Natural killer cell (primary cell): ENCODE results near the gene FBLN1. TPM values are rescaled to one million over a fixed set of nuclear protein-coding genes. Genes with fewer than 3 reads are reported as not detected.

ENCODE experiments used
- ATAC-seq, 3 donors: fragments of 150-1000 bp in 2 of 3; fragments of 200-7000 bp in 1 of 3; cut with Tn5 transposase; 1 replicate in 1 of 3; 2 replicates in 2 of 3; pipeline ENCODE4 v1.10.0; 2021; ENCODE audit warnings: mild to moderate bottlenecking in 2 of 3, moderate library complexity in 2 of 3
- DNase-seq, 2 donors: peaks; one replicate each; pipeline versions ENCODE4 v3.0.0 to v3.0.0-alpha.2; 2013 to 2021; ENCODE audit warnings: mixed read lengths in 1 of 2
- H3K27ac ChIP-seq: one replicate; pipeline ENCODE4 v1.5.1; 2013; ENCODE audit warnings: mild to moderate bottlenecking, low read length
- H3K27me3 ChIP-seq: one replicate; pipeline ENCODE4 v1.6.1; 2013; ENCODE audit warnings: low read length; ENCODE audit not compliant: control insufficient read depth, insufficient read depth
- H3K36me3 ChIP-seq: one replicate; pipeline ENCODE4 v1.6.1; 2013; ENCODE audit warnings: low read length; ENCODE audit not compliant: control insufficient read depth, insufficient read depth
- H3K4me1 ChIP-seq: one replicate; pipeline ENCODE4 v1.6.1; 2013; ENCODE audit warnings: low read length; ENCODE audit not compliant: control insufficient read depth, insufficient read depth
- H3K4me3 ChIP-seq: one replicate; pipeline ENCODE4 v1.5.1; 2013; ENCODE audit warnings: low read length
- H3K9me3 ChIP-seq: one replicate; pipeline ENCODE4 v1.6.1; 2013; ENCODE audit warnings: low read length; ENCODE audit not compliant: control insufficient read depth, insufficient read depth
- H3K27ac Mint-ChIP-seq, 2 donors: one replicate each; pipeline ENCODE4 v1.8.0; 2022; ENCODE audit warnings: mild to moderate bottlenecking in 2 of 2, mixed read lengths in 2 of 2, moderate library complexity in 1 of 2
- H3K27me3 Mint-ChIP-seq, 2 donors: one replicate each; pipeline ENCODE4 v1.8.0; 2022; ENCODE audit warnings: low read depth in 2 of 2, mixed read lengths in 2 of 2
- H3K36me3 Mint-ChIP-seq: one replicate; pipeline ENCODE4 v1.8.0; 2022; ENCODE audit warnings: mixed read lengths
- H3K4me1 Mint-ChIP-seq, 2 donors: one replicate each; pipeline ENCODE4 v1.8.0; 2022; ENCODE audit warnings: mixed read lengths in 2 of 2
- H3K4me3 Mint-ChIP-seq: one replicate; pipeline ENCODE4 v1.8.0; 2022; ENCODE audit warnings: mild to moderate bottlenecking, moderate library complexity, mixed read lengths
- H3K9me3 Mint-ChIP-seq, 2 donors: one replicate each; pipeline ENCODE4 v1.8.0; 2022; ENCODE audit warnings: mixed read lengths in 2 of 2
- CTCF ChIP-seq: fragments of 200-600 bp; IDR thresholded peaks from one replicate; pipeline ENCODE4 v1.8.0; 2022; ENCODE audit warnings: antibody characterized with exemption
- WGBS: methylation state at CpG from one replicate; pipeline ENCODE4 v1.1.7; 2013; ENCODE audit warnings: missing lambda C conversion rate; ENCODE audit not compliant: insufficient coverage; 5-methylcytosine and 5-hydroxymethylcytosine counted together
- intact Hi-C: fragments of 100-400 bp; cut with micrococcal nuclease; formaldehyde crosslinking; loops from one replicate; pipeline ENCODE4 v1.14.2; 2022
- total RNA-seq, 4 donors: library from RNA; stranded (reverse); fragments of 120-200 nt in 1 of 4; gene quantifications; one replicate each; pipeline versions ENCODE4 v1.2.3 to v1.2.4, GENCODE V29; 2013 to 2022

The FBLN1 gene
- total RNA-seq, 3 donors from 2014 or later (not counting 1 experiment from before 2014, with no cell fraction given) = 0.58 TPM; not detected in 2

GRCh38 chr22:45551310-45552016 lies 48.8 kb downstream of the FBLN1 start:
- Histone ChIP-seq H3K9me3 (no peaks in the 10 kb centered on the region), H3K4me1 (no peaks in the 10 kb centered on the region), H3K36me3 (no peaks in the 10 kb centered on the region), H3K27ac (no peak overlapping the region), H3K27me3 (no peaks in the 10 kb centered on the region), H3K4me3 (no peak overlapping the region)
- DNase-seq (no peak), ATAC-seq (peak in 1 of 3 donors; percentile 29)
- no peaks in the 10 kb centered on the region for H3K36me3 Mint-ChIP-seq
- 66% methylated on average over 18 of the region's 18 CpGs for WGBS
- H3K27me3 Mint-ChIP-seq = peaks cover 6 to 17% of the 10 kb centered on the region in 2 donors
- no peaks in the 10 kb centered on the region for H3K9me3 Mint-ChIP-seq
- TF ChIP-seq CTCF = no peak
- intact Hi-C loops = loop anchor here (5.0 kb wide), 1 partner anchor 279 kb away; no protein-coding TSS in a partner anchor
- no peak overlapping the region for H3K27ac Mint-ChIP-seq
- no peaks in the 10 kb centered on the region for H3K4me1 Mint-ChIP-seq
- H3K4me3 Mint-ChIP-seq = no peak overlapping the region

- intact Hi-C loops = loop anchor here (5.0 kb wide), 1 partner anchor 280 kb away; no protein-coding TSS in a partner anchor
- Histone ChIP-seq H3K9me3 (no peaks in the 10 kb centered on the region), H3K36me3 (no peaks in the 10 kb centered on the region), H3K27me3 (no peaks in the 10 kb centered on the region), H3K4me1 (no peaks in the 10 kb centered on the region), H3K27ac (no peak overlapping the region), H3K4me3 (no peak overlapping the region)
- no peak for ATAC-seq
- Mint-ChIP-seq H3K4me3 (no peak overlapping the region), H3K9me3 (no peaks in the 10 kb centered on the region), H3K36me3 (no peaks in the 10 kb centered on the region), H3K27ac (no peak overlapping the region), H3K4me1 (no peaks in the 10 kb centered on the region), H3K27me3 (peaks cover 6 to 17% of the 10 kb centered on the region in 2 donors)
- no peak for DNase-seq
- 90% methylated on average over 12 of the region's 12 CpGs for WGBS
- no peak for TF ChIP-seq CTCF
Observed at GRCh38 chr22:45552017-45552411, 49.3 kb downstream of the FBLN1 start.

GRCh38 chr22:45552580-45553350 lies 50.1 kb downstream of the FBLN1 start:
- no peaks in the 10 kb centered on the region for H3K4me1 Mint-ChIP-seq
- H3K27me3 ChIP-seq = no peaks in the 10 kb centered on the region
- H3K4me1 ChIP-seq = no peaks in the 10 kb centered on the region
- no peak for TF ChIP-seq CTCF
- H3K36me3 Mint-ChIP-seq = no peaks in the 10 kb centered on the region
- 87% methylated on average over 30 of the region's 30 CpGs for WGBS
- H3K9me3 ChIP-seq = no peaks in the 10 kb centered on the region
- intact Hi-C loops = loop anchor here (5.0 kb wide), 1 partner anchor 280 kb away; no protein-coding TSS in a partner anchor
- H3K4me3 ChIP-seq = no peak overlapping the region
- no peak for DNase-seq
- H3K27ac Mint-ChIP-seq = no peak overlapping the region
- H3K4me3 Mint-ChIP-seq = no peak overlapping the region
- no peaks in the 10 kb centered on the region for H3K9me3 Mint-ChIP-seq
- ATAC-seq = no peak
- H3K27ac ChIP-seq = no peak overlapping the region
- peaks cover 6 to 17% of the 10 kb centered on the region in 2 donors for H3K27me3 Mint-ChIP-seq
- H3K36me3 ChIP-seq = no peaks in the 10 kb centered on the region
